ENCODE data around the gene PRRT1B. TPM values are rescaled to one million over a fixed set of nuclear protein-coding genes. Genes with fewer than 3 reads are reported as not detected.

The PRRT1B gene
- total and polyA plus RNA-seq, 2 donors from 2014 or later, result 1.0 TPM; not detected in 1

DNA sequence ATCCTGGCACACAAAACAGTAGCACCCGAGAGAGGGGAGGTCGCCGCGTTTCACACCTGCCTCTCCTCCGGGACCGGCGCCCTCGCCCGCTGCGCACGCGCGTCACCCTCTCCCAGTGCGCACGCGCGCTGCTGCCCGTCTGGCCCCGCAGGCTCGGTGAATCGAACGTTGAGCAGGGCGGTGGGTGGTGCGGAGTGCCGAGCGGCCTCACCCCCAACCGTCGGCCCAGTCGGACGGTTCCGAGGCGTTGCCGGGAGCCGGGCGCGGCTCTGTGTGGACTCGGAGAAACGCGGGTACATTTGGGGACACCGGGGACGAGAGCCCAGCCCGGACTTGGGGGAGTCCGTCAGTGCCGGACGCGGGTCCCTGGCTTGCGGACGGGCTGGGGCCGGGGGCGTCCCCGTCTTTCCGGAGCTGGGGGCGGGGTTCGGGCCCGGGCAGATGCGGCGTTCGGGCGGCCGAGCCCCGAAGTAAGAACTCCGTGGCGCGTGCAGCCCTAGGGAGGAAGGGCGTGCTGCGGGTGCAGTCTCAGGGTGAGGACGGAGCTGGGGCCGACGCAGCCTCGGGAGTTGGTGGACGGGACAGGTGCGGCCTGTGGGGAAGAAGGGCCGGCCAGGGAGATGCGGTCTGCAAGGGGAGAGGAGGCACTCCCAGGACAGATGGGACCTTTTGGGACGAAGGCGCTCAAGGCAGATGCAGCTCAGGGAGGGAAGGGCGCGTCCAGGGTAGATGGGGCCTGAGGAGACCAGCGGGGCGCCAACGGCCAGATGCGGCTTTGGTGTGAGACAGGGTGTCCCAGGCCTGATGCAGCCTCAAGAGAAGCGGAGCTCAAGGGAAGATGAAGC is 42.3 kb upstream of the PRRT1B start, which contains the start of gene POMT1:
POMT1 (plus strand) TSS at position 138 of the 845 bp plus-strand sequence. CDS start 1,301 bp downstream, outside the sequence.
- TF ChIP-seq, protein P1, sequence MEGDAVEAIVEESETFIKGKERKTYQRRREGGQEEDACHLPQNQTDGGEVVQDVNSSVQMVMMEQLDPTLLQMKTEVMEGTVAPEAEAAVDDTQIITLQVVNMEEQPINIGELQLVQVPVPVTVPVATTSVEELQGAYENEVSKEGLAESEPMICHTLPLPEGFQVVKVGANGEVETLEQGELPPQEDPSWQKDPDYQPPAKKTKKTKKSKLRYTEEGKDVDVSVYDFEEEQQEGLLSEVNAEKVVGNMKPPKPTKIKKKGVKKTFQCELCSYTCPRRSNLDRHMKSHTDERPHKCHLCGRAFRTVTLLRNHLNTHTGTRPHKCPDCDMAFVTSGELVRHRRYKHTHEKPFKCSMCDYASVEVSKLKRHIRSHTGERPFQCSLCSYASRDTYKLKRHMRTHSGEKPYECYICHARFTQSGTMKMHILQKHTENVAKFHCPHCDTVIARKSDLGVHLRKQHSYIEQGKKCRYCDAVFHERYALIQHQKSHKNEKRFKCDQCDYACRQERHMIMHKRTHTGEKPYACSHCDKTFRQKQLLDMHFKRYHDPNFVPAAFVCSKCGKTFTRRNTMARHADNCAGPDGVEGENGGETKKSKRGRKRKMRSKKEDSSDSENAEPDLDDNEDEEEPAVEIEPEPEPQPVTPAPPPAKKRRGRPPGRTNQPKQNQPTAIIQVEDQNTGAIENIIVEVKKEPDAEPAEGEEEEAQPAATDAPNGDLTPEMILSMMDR (IDR thresholded peaks at IDR 0.05; ENCODE audit: borderline replicate concordance, extremely low read depth, insufficient read depth), result peak; percentile 8

DNA sequence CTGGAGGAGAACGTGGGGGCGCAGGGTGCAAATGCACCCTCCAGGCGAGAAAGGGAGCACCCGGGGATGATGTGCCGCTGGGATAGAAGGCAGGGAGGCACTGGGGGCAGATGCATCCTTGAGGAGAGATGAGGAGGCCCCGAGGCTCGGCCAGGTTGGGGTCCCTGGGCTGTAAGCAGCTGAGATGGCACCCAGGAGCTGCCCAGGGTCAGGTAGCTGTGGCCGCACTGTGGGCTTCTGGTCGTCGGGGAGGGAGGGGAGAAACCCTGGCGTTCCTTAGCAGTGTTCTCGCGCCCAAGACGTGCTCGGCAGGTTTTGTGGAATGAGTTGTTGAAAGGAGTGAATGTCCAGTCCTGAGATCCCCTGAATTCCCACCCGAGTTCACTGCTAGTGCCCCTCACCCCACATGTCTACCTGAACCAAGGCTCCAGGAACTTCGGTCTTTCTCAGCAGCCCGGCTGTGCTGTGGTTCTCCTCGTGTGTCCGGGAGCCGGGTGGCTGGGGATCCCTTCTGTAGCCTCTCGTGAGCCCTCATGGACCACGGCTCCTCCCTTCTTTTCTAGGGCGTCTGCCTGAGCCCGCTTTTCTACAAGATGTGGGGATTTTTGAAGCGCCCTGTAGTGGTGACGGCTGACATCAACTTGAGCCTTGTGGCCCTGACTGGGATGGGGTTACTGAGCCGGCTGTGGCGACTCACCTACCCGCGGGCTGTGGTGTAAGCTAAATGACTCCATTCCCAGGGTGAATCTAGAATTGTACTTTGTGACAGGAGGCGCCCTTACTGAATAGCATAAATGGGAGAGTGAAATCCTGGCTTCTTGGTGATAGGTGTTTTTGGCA is 41.5 kb upstream of the PRRT1B start:
- TF ChIP-seq, protein P1 (IDR thresholded peaks at IDR 0.05; ENCODE audit: borderline replicate concordance, extremely low read depth, insufficient read depth), result no peak
- Histone ChIP-seq H3K27ac (ENCODE audit: low read depth in 2 of 2, low read length in 2 of 2) (no peak overlapping the region), H3K27me3 (ENCODE audit: control insufficient read depth, insufficient read depth, low read length) (no peaks in the 10 kb centered on the region), H3K4me3 (ENCODE audit: low read length in 3 of 3) (peak overlapping the region; percentile 71 to 89 (median 79)), H3K4me1 (ENCODE audit: control insufficient read depth in 2 of 3, insufficient read depth in 2 of 3, low read depth in 1 of 3, low read length in 3 of 3) (peaks cover 0 to 16% (median 7%) of the 10 kb centered on the region in 3 donors), H3K9ac (ENCODE audit: low read length in 3 of 3) (peak overlapping the region; percentile 24 to 73 (median 67)), H3K36me3 (ENCODE audit: control insufficient read depth in 2 of 3, insufficient read depth in 3 of 3, low read length in 3 of 3) (peaks cover 0 to 13% (median 8%) of the 10 kb centered on the region in 3 donors), H3K9me3 (ENCODE audit: control insufficient read depth in 2 of 3, insufficient read depth in 1 of 3, low read length in 3 of 3) (no peaks in the 10 kb centered on the region)
- DNase-seq (peak in 1 of 5 donors; percentile 18), FAIRE-seq (no peak)
- intact Hi-C loops (cut with DNase I), result no loop called here

More for the DNA sequence above, 42.3 kb upstream of the PRRT1B start, which contains the start of gene POMT1:
- Histone ChIP-seq H3K27ac (ENCODE audit: low read depth in 2 of 2, low read length in 2 of 2) (peak within 1 kb of the TSS; percentile 32 to 37), H3K27me3 (ENCODE audit: control insufficient read depth, insufficient read depth, low read length) (no peaks in the 10 kb centered on the region), H3K36me3 (ENCODE audit: control insufficient read depth in 2 of 3, insufficient read depth in 3 of 3, low read length in 3 of 3) (peaks cover 2 to 16% (median 13%) of the 10 kb centered on the region in 3 donors), H3K9ac (ENCODE audit: low read length in 3 of 3) (peak within 1 kb of the TSS; percentile 65 to 73 (median 67)), H3K4me3 (ENCODE audit: low read length in 3 of 3) (peak within 1 kb of the TSS; percentile 77 to 89 (median 79)), H3K4me1 (ENCODE audit: control insufficient read depth in 2 of 3, insufficient read depth in 2 of 3, low read depth in 1 of 3, low read length in 3 of 3) (peaks cover 0 to 16% (median 7%) of the 10 kb centered on the region in 3 donors), H3K9me3 (ENCODE audit: control insufficient read depth in 2 of 3, insufficient read depth in 1 of 3, low read length in 3 of 3) (no peaks in the 10 kb centered on the region)
- no peak for FAIRE-seq
- intact Hi-C loops (cut with DNase I), result no loop called here
- DNase-seq, result peak; percentile 89 to 96 (median 94)

DNA sequence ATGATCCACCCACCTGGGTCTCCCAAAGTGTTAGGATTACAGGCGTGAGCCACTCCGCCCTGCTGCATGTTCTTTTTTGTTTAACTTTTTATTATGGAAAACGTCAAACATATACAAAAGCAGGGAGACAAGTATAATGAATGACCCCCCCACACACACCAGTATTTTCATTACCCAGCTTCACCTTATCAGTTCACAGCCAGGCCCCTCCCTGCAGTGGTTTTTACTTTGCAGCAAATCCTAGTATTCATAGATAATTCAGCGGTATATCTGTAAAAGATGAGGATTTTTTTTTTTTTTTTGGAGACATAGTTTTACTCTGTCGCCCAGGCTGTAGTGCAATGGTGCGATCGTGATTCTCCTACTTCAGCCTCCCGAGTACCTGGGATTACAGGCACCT is 40.3 kb upstream of the PRRT1B start:
- H3K27me3 ChIP-seq (ENCODE audit: control insufficient read depth, insufficient read depth, low read length), result no peaks in the 10 kb centered on the region
- intact Hi-C loops (cut with DNase I), result no loop called here
- no peak overlapping the region for H3K27ac ChIP-seq (ENCODE audit: low read depth in 2 of 2, low read length in 2 of 2)
- H3K36me3 ChIP-seq (ENCODE audit: control insufficient read depth in 2 of 3, insufficient read depth in 3 of 3, low read length in 3 of 3), result peaks cover 0 to 10% (median 0%) of the 10 kb centered on the region in 3 donors
- TF ChIP-seq, protein P1 (IDR thresholded peaks at IDR 0.05; ENCODE audit: borderline replicate concordance, extremely low read depth, insufficient read depth), result no peak
- FAIRE-seq (no peak), DNase-seq (no peak)
- peaks cover 0 to 16% (median 7%) of the 10 kb centered on the region in 3 donors for H3K4me1 ChIP-seq (ENCODE audit: control insufficient read depth in 2 of 3, insufficient read depth in 2 of 3, low read depth in 1 of 3, low read length in 3 of 3)
- H3K9me3 ChIP-seq (ENCODE audit: control insufficient read depth in 2 of 3, insufficient read depth in 1 of 3, low read length in 3 of 3), result no peaks in the 10 kb centered on the region
- no peak overlapping the region for H3K9ac ChIP-seq (ENCODE audit: low read length in 3 of 3)
- no peak overlapping the region for H3K4me3 ChIP-seq (ENCODE audit: low read length in 3 of 3)

All from kidney (tissue), 14 donors.